WTC11 (cell line): ENCODE data around the gene CCDC12. TPM values are rescaled to one million over a fixed set of nuclear protein-coding genes. Genes with fewer than 3 reads are reported as not detected.

ENCODE experiments used
- ATAC-seq: fragments of 200-7000 bp; cut with Tn5 transposase; 2 replicates; pipeline ENCODE4 v1.10.0; 2021; ENCODE audit warnings: mild to moderate bottlenecking, moderate library complexity
- CTCF ChIA-PET: fragments of 300-600 bp; sonication (Branson Sonifier 250); formaldehyde crosslinking; loops from one replicate; lab custom pipeline; 2021; ENCODE audit warnings: antibody characterized with exemption; lab: Charles Lee
- POLR2A ChIA-PET: fragments of 350-600 bp; sonication (Branson Sonifier 250); formaldehyde crosslinking; loops from one replicate; lab custom pipeline; 2021; ENCODE audit warnings: antibody characterized with exemption; lab: Charles Lee
- DNase-seq: peaks from one replicate; pipeline ENCODE4 v3.0.0; 2021; ENCODE audit warnings: low spot score
- H3K27ac Mint-ChIP-seq: 2 replicates; pipeline ENCODE4 v1.8.0; 2021; ENCODE audit warnings: mixed read lengths
- H3K27me3 Mint-ChIP-seq: 2 replicates; pipeline ENCODE4 v1.8.0; 2021; ENCODE audit warnings: low read depth, mild to moderate bottlenecking, moderate library complexity, mixed read lengths
- H3K36me3 Mint-ChIP-seq: 2 replicates; pipeline ENCODE4 v1.8.0; 2021; ENCODE audit warnings: mixed read lengths
- H3K4me1 Mint-ChIP-seq: 2 replicates; pipeline ENCODE4 v1.8.0; 2022; ENCODE audit warnings: mixed read lengths
- H3K4me3 Mint-ChIP-seq: 2 replicates; pipeline ENCODE4 v1.8.0; 2021; ENCODE audit warnings: mild to moderate bottlenecking, moderate library complexity, mixed read lengths
- H3K9me3 Mint-ChIP-seq: 2 replicates; pipeline ENCODE4 v1.8.0; 2021; ENCODE audit warnings: mixed read lengths
- CBFB ChIP-seq: sonication (generic); formaldehyde crosslinking; IDR thresholded peaks from 2 replicates; pipeline ENCODE4 v1.8.1; 2022; ENCODE audit warnings: mild to moderate bottlenecking, low read depth, missing genetic modification reagents
- GRHL2 ChIP-seq: fragments of 250-450 bp; sonication (Bioruptor Pico); IDR thresholded peaks from 2 replicates; pipeline ENCODE4 v1.8.0; 2022; ENCODE audit warnings: mild to moderate bottlenecking, moderate library complexity; ENCODE audit not compliant: insufficient replicate concordance, severe bottlenecking
- HMGA2 ChIP-seq: fragments of 250-450 bp; sonication (Bioruptor Pico); IDR thresholded peaks from 2 replicates; pipeline ENCODE4 v1.4.0; 2021; ENCODE audit warnings: mild to moderate bottlenecking, moderate library complexity
- JUN ChIP-seq: sonication (generic); formaldehyde crosslinking; IDR thresholded peaks from 2 replicates; pipeline ENCODE4 v1.8.0; 2023; ENCODE audit warnings: mild to moderate bottlenecking, missing genetic modification reagents
- NFE2L1 ChIP-seq: sonication (generic); formaldehyde crosslinking; IDR thresholded peaks from 2 replicates; pipeline ENCODE4 v1.8.1; 2023; ENCODE audit warnings: missing genetic modification reagents
- NR1H2 ChIP-seq: sonication (generic); formaldehyde crosslinking; IDR thresholded peaks from 2 replicates; pipeline ENCODE4 v1.9.0; 2021; ENCODE audit warnings: mild to moderate bottlenecking, moderate library complexity, missing genetic modification reagents
- PRRX2 ChIP-seq: fragments of 250-450 bp; sonication (Bioruptor Pico); IDR thresholded peaks from 2 replicates; pipeline ENCODE4 v1.8.0; 2021; ENCODE audit warnings: mild to moderate bottlenecking
- SP1 ChIP-seq: sonication (generic); formaldehyde crosslinking; conservative IDR thresholded peaks from 2 replicates; pipeline ENCODE4 v1.8.1; 2022; ENCODE audit warnings: missing genetic modification reagents
- ZNF232 ChIP-seq: sonication (generic); formaldehyde crosslinking; IDR thresholded peaks from 2 replicates; pipeline ENCODE4 v1.8.0; 2022; ENCODE audit warnings: mild to moderate bottlenecking, missing genetic modification reagents
- ZNF263 ChIP-seq: sonication (generic); formaldehyde crosslinking; IDR thresholded peaks from 2 replicates; pipeline ENCODE4 v1.8.1; 2022; ENCODE audit warnings: low read depth, mild to moderate bottlenecking, moderate library complexity, missing genetic modification reagents
- ZNF671 ChIP-seq: fragments of 250-450 bp; sonication (Bioruptor Pico); IDR thresholded peaks from 2 replicates; pipeline ENCODE4 v1.8.0; 2021; ENCODE audit warnings: mild to moderate bottlenecking
- total RNA-seq: library from RNA; stranded (reverse); gene quantifications from 3 replicates; pipeline ENCODE4 v1.2.3, GENCODE V29; 2021
- TF ChIP-seq, protein P1 (sequence below): sonication (generic); formaldehyde crosslinking; IDR thresholded peaks from 2 replicates; pipeline ENCODE4 v1.8.0; 2023; ENCODE audit warnings: missing genetic modification reagents
- TF ChIP-seq, protein P2 (sequence below): sonication (generic); formaldehyde crosslinking; IDR thresholded peaks from 2 replicates; pipeline ENCODE4 v1.8.1; 2023; ENCODE audit warnings: mild to moderate bottlenecking, missing genetic modification reagents, moderate library complexity
- TF ChIP-seq, protein P3 (sequence below): sonication (generic); formaldehyde crosslinking; IDR thresholded peaks from 2 replicates; pipeline ENCODE4 v1.8.1; 2023; ENCODE audit warnings: mild to moderate bottlenecking, moderate library complexity, missing genetic modification reagents
- TF ChIP-seq, protein P4 (sequence below): sonication (generic); formaldehyde crosslinking; IDR thresholded peaks from 2 replicates; pipeline ENCODE4 v1.8.1; 2022; ENCODE audit warnings: mild to moderate bottlenecking, missing genetic modification reagents, moderate library complexity, borderline replicate concordance
- TF ChIP-seq, protein P5 (sequence below): fragments of 250-450 bp; sonication (Bioruptor Pico); IDR thresholded peaks from 2 replicates; pipeline ENCODE4 v2.1.2; 2022; ENCODE audit warnings: mild to moderate bottlenecking, moderate library complexity
- TF ChIP-seq, protein P6 (sequence below): sonication (generic); formaldehyde crosslinking; IDR thresholded peaks from 2 replicates; pipeline ENCODE4 v1.8.0; 2023; ENCODE audit warnings: missing genetic modification reagents, mild to moderate bottlenecking, borderline replicate concordance
- TF ChIP-seq, protein P7 (sequence below): sonication (generic); formaldehyde crosslinking; IDR thresholded peaks from 2 replicates; pipeline ENCODE4 v1.8.1; 2022; ENCODE audit warnings: mild to moderate bottlenecking, moderate library complexity, missing genetic modification reagents

Gene CCDC12
- total RNA-seq, 1 experiment from 2014 or later: 59.1 TPM

DNA sequence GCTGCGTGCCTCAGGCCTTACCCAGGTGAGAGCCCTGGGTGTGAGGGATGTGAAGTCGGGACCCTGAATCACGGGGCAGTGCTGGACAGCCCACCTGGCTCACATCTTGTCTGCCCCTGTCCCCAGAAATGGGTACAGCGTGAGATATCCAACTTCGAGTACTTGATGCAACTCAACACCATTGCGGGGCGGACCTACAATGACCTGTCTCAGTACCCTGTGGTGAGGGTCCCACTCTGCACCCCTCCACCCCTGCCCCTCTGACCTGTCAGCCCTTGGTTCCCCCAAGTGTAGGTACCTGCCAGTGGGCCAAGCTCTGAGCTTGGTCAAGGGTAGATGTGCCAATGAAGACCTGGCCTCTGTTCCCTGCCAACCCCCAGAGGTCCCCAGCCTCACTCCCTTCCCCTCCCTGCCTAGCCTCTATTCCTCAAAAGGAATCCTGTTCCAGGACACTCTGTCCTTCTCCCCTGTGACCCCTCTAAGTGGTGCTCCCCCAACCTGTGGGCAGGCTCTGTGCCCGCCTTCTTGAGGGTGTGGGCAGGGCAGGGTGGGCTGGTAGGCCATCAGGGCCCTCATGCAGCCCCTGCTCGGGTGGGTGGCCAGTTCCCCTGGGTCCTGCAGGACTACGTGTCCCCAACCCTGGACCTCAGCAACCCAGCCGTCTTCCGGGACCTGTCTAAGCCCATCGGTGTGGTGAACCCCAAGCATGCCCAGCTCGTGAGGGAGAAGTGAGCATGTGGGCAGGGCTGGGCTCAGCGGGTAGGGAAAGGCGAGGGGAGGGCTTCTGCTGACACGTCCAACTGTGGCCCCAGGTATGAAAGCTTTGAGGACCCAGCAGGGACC is 28.0 kb upstream of the CCDC12 start:
- ATAC-seq (no peak), DNase-seq (no peak)
- TF ChIP-seq, protein P1, sequence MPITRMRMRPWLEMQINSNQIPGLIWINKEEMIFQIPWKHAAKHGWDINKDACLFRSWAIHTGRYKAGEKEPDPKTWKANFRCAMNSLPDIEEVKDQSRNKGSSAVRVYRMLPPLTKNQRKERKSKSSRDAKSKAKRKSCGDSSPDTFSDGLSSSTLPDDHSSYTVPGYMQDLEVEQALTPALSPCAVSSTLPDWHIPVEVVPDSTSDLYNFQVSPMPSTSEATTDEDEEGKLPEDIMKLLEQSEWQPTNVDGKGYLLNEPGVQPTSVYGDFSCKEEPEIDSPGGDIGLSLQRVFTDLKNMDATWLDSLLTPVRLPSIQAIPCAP (CRISPR knock-in tag): no peak
- TF ChIP-seq HMGA2 (CRISPR knock-in tag) (no peak), PRRX2 (CRISPR knock-in tag) (no peak), ZNF232 (no peak), JUN (CRISPR knock-in tag) (no peak), GRHL2 (CRISPR knock-in tag) (no peak)
- TF ChIP-seq, protein P2, sequence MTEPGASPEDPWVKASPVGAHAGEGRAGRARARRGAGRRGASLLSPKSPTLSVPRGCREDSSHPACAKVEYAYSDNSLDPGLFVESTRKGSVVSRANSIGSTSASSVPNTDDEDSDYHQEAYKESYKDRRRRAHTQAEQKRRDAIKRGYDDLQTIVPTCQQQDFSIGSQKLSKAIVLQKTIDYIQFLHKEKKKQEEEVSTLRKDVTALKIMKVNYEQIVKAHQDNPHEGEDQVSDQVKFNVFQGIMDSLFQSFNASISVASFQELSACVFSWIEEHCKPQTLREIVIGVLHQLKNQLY (CRISPR knock-in tag): no peak
- TF ChIP-seq, protein P3, sequence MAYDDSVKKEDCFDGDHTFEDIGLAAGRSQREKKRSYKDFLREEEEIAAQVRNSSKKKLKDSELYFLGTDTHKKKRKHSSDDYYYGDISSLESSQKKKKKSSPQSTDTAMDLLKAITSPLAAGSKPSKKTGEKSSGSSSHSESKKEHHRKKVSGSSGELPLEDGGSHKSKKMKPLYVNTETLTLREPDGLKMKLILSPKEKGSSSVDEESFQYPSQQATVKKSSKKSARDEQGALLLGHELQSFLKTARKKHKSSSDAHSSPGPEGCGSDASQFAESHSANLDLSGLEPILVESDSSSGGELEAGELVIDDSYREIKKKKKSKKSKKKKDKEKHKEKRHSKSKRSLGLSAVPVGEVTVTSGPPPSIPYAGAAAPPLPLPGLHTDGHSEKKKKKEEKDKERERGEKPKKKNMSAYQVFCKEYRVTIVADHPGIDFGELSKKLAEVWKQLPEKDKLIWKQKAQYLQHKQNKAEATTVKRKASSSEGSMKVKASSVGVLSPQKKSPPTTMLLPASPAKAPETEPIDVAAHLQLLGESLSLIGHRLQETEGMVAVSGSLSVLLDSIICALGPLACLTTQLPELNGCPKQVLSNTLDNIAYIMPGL: no peak
- TF ChIP-seq, protein P4, sequence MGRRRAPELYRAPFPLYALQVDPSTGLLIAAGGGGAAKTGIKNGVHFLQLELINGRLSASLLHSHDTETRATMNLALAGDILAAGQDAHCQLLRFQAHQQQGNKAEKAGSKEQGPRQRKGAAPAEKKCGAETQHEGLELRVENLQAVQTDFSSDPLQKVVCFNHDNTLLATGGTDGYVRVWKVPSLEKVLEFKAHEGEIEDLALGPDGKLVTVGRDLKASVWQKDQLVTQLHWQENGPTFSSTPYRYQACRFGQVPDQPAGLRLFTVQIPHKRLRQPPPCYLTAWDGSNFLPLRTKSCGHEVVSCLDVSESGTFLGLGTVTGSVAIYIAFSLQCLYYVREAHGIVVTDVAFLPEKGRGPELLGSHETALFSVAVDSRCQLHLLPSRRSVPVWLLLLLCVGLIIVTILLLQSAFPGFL (CRISPR knock-in tag): no peak
- no peak overlapping the region for H3K4me3 Mint-ChIP-seq
- 0 out of 2 replicates have a peak, but pooled peaks cover 3% of the 10 kb centered on the region for H3K4me1 Mint-ChIP-seq
- no peaks in the 10 kb centered on the region for H3K9me3 Mint-ChIP-seq
- H3K27me3 Mint-ChIP-seq: no peaks in the 10 kb centered on the region
- ChIA-PET CTCF (no interaction called here), POLR2A (no interaction called here)
- H3K27ac Mint-ChIP-seq: no peak overlapping the region
- H3K36me3 Mint-ChIP-seq: peaks cover 24% of the 10 kb centered on the region; the same call in 1 of the 2 replicates

DNA sequence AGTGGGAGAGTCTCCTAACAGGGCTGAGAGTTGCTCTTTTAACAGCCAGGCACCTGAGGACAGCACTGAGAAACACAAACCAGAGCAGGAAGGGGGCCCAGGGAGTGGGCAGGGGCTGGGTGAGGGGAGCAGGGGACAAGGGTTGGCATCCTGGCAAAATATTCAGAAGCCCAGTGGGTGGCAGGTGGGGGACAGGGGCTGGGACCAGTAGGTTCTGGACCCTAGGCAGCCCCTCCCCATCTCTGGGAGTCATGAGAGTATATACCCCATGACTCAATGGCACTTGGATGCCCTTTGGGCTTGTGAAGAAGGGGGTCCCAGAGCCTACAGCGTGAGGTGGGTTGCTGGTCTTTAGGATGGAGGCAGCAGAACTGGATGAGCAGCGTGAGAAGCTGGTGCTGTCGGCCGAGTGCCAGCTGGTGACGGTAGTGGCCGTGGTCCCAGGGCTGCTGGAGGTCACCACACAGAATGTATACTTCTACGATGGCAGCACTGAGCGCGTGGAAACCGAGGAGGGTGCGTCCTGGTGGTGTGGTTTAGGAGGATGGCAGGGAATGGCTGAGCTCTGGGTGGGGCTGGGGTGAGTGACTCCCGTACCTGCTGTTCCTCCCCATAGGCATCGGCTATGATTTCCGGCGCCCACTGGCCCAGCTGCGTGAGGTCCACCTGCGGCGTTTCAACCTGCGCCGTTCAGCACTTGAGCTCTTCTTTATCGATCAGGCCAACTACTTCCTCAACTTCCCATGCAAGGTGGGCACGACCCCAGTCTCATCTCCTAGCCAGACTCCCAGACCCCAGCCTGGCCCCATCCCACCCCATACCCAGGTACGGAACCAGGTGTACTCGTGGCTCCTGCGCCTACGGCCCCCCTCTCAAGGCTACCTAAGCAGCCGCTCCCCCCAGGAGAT is 27.2 kb upstream of the CCDC12 start:
- peaks cover 24% of the 10 kb centered on the region; the same call in 1 of the 2 replicates for H3K36me3 Mint-ChIP-seq
- ChIA-PET CTCF (interaction anchor here (0.9 to 1.5 kb wide), 9 partner anchors 16 to 417 kb away, joined by 3 to 9 read pairs (median 4); partner anchors contain the start of genes NBEAL2 and PTPN23), POLR2A (no interaction called here)
- H3K27me3 Mint-ChIP-seq: no peaks in the 10 kb centered on the region
- H3K27ac Mint-ChIP-seq: no peak overlapping the region
- ATAC-seq: no peak
- no peak overlapping the region for H3K4me3 Mint-ChIP-seq
- H3K4me1 Mint-ChIP-seq: 0 out of 2 replicates have a peak, but pooled peaks cover 3% of the 10 kb centered on the region
- DNase-seq: no peak
- no peaks in the 10 kb centered on the region for H3K9me3 Mint-ChIP-seq
- TF ChIP-seq ZNF671 (CRISPR knock-in tag): no peak
- TF ChIP-seq, protein P5, sequence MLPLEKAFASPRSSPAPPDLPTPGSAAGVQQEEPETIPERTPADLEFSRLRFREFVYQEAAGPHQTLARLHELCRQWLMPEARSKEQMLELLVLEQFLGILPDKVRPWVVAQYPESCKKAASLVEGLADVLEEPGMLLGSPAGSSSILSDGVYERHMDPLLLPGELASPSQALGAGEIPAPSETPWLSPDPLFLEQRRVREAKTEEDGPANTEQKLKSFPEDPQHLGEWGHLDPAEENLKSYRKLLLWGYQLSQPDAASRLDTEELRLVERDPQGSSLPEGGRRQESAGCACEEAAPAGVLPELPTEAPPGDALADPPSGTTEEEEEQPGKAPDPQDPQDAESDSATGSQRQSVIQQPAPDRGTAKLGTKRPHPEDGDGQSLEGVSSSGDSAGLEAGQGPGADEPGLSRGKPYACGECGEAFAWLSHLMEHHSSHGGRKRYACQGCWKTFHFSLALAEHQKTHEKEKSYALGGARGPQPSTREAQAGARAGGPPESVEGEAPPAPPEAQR (CRISPR knock-in tag): no peak
- no peak for TF ChIP-seq NFE2L1 (CRISPR knock-in tag)
- no peak for TF ChIP-seq SP1 (CRISPR knock-in tag)
- TF ChIP-seq CBFB (CRISPR knock-in tag): no peak
- TF ChIP-seq ZNF263 (CRISPR knock-in tag): no peak
- TF ChIP-seq, protein P6, sequence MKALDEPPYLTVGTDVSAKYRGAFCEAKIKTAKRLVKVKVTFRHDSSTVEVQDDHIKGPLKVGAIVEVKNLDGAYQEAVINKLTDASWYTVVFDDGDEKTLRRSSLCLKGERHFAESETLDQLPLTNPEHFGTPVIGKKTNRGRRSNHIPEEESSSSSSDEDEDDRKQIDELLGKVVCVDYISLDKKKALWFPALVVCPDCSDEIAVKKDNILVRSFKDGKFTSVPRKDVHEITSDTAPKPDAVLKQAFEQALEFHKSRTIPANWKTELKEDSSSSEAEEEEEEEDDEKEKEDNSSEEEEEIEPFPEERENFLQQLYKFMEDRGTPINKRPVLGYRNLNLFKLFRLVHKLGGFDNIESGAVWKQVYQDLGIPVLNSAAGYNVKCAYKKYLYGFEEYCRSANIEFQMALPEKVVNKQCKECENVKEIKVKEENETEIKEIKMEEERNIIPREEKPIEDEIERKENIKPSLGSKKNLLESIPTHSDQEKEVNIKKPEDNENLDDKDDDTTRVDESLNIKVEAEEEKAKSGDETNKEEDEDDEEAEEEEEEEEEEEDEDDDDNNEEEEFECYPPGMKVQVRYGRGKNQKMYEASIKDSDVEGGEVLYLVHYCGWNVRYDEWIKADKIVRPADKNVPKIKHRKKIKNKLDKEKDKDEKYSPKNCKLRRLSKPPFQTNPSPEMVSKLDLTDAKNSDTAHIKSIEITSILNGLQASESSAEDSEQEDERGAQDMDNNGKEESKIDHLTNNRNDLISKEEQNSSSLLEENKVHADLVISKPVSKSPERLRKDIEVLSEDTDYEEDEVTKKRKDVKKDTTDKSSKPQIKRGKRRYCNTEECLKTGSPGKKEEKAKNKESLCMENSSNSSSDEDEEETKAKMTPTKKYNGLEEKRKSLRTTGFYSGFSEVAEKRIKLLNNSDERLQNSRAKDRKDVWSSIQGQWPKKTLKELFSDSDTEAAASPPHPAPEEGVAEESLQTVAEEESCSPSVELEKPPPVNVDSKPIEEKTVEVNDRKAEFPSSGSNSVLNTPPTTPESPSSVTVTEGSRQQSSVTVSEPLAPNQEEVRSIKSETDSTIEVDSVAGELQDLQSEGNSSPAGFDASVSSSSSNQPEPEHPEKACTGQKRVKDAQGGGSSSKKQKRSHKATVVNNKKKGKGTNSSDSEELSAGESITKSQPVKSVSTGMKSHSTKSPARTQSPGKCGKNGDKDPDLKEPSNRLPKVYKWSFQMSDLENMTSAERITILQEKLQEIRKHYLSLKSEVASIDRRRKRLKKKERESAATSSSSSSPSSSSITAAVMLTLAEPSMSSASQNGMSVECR (CRISPR knock-in tag): no peak
- no peak for TF ChIP-seq NR1H2 (CRISPR knock-in tag)
- TF ChIP-seq, protein P7, sequence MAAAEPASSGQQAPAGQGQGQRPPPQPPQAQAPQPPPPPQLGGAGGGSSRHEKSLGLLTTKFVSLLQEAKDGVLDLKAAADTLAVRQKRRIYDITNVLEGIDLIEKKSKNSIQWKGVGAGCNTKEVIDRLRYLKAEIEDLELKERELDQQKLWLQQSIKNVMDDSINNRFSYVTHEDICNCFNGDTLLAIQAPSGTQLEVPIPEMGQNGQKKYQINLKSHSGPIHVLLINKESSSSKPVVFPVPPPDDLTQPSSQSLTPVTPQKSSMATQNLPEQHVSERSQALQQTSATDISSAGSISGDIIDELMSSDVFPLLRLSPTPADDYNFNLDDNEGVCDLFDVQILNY (CRISPR knock-in tag): no peak
